GM12878 (cell line): Measurements from ENCODE around the gene CCN6. TPM values are rescaled to one million over a fixed set of nuclear protein-coding genes. Genes with fewer than 3 reads are reported as not detected.

Experiments used
- ATAC-seq: fragments of 200-7000 bp; cut with Tn5 transposase; 3 replicates; pipeline ENCODE4 v1.9.1; 2020; ENCODE audit warnings: mild to moderate bottlenecking, moderate library complexity
- BruUV-seq: library from RNA; stranded (reverse); fragments of 400-500 nt; replicated peaks from 2 replicates; lab custom pipeline; 2021; lab: Mats Ljungman, UMichigan
- CTCF ChIA-PET: fragments of 300-600 bp; sonication (Branson Sonifier 250); formaldehyde crosslinking; extraction: SDS; loops from one replicate; lab custom pipeline; 2021; ENCODE audit warnings: inconsistent platforms; lab: Yijun Ruan, JAX
- POLR2A ChIA-PET: fragments of 350-600 bp; formaldehyde crosslinking; extraction: SDS; loops from one replicate; lab custom pipeline; 2021; ENCODE audit warnings: inconsistent platforms; lab: Charles Lee
- RAD21 ChIA-PET: fragments of 300-600 bp; sonication (Branson Sonifier 250); formaldehyde crosslinking; loops from one replicate; lab custom pipeline; 2023; ENCODE audit warnings: antibody characterized with exemption; ENCODE audit not compliant: unreplicated experiment; lab: Charles Lee
- SMC1A ChIA-PET: fragments of 300-600 bp; sonication (Branson Sonifier 250); formaldehyde crosslinking; loops from one replicate; lab custom pipeline; 2023; ENCODE audit not compliant: unreplicated experiment, uncharacterized antibody; lab: Charles Lee
- DNase-seq: peaks from one replicate; pipeline ENCODE4 v3.0.0-alpha.2; 2011; ENCODE audit warnings: low read depth, low spot score
- FAIRE-seq: peaks from 3 replicates; lab custom pipeline; 2011; peaks lifted over from hg19 to GRCh38; lab: Jason Lieb, UNC
- H2AFZ ChIP-seq: 2 replicates; pipeline ENCODE4 v1.6.0; 2011; ENCODE audit warnings: low read depth, low read length, control low read depth; ENCODE audit not compliant: control insufficient read depth
- H3K27ac ChIP-seq: 2 replicates; pipeline ENCODE4 v1.5.1; 2011; ENCODE audit warnings: control low read depth; ENCODE audit not compliant: control insufficient read depth, insufficient read depth
- H3K27me3 ChIP-seq, 2 experiments: replicated peaks in 1 of 2; 2 replicates each; pipeline versions ENCODE4 v1.6.0 to v1.6.1; 2011; ENCODE audit warnings: low read length in 1 of 2; ENCODE audit not compliant: control insufficient read depth in 2 of 2, insufficient read depth in 2 of 2
- H3K36me3 ChIP-seq, 2 experiments: 2 replicates each; pipeline ENCODE4 v1.5.1; 2011; ENCODE audit warnings: low read length in 1 of 2; ENCODE audit not compliant: control insufficient read depth in 2 of 2, insufficient read depth in 2 of 2
- H3K4me1 ChIP-seq: 2 replicates; pipeline ENCODE4 v1.6.1; 2011; ENCODE audit warnings: mild to moderate bottlenecking, low read length, moderate library complexity, mixed read lengths; ENCODE audit not compliant: control insufficient read depth, insufficient read depth
- H3K4me2 ChIP-seq: 2 replicates; pipeline ENCODE4 v1.6.0; 2011; ENCODE audit warnings: control low read depth; ENCODE audit not compliant: control insufficient read depth, insufficient read depth
- H3K4me3 ChIP-seq: fragments of 200-600 bp; sonication (generic); 2 replicates; pipeline ENCODE4 v1.5.1; 2016
- H3K79me2 ChIP-seq: 2 replicates; pipeline ENCODE4 v1.6.0; 2011; ENCODE audit warnings: low read length; ENCODE audit not compliant: control insufficient read depth, insufficient read depth
- H3K9ac ChIP-seq: 2 replicates; pipeline ENCODE4 v1.8.0; 2011; ENCODE audit warnings: low read length, control low read depth, mixed read lengths; ENCODE audit not compliant: control insufficient read depth, insufficient read depth
- H3K9me3 ChIP-seq: replicated peaks from 3 replicates; pipeline ENCODE4 v1.5.1; 2011; ENCODE audit warnings: mild to moderate bottlenecking, low read length; ENCODE audit not compliant: control insufficient read depth, insufficient read depth
- H4K20me1 ChIP-seq: 2 replicates; pipeline ENCODE4 v1.6.0; 2011; ENCODE audit not compliant: control insufficient read depth, insufficient read depth
- FOXK2 ChIP-seq: fragments of 450-650 bp; IDR thresholded peaks from 2 replicates; pipeline ENCODE4 v1.6.1; 2017; ENCODE audit warnings: mild to moderate bottlenecking, moderate library complexity
- HDAC2 ChIP-seq: fragments of 200-600 bp; sonication (generic); IDR thresholded peaks from 2 replicates; pipeline ENCODE4 v1.6.1; 2017
- NFIC ChIP-seq: IDR thresholded peaks from 2 replicates; pipeline ENCODE4 v1.6.1; 2012; ENCODE audit warnings: low read depth, mild to moderate bottlenecking, inconsistent platforms, low read length, moderate library complexity
- RAD21 ChIP-seq: IDR thresholded peaks from 2 replicates; pipeline ENCODE4 v1.6.1; 2011; ENCODE audit warnings: mild to moderate bottlenecking, low read depth, low read length, moderate library complexity; ENCODE audit not compliant: insufficient read depth
- RCOR1 ChIP-seq: conservative IDR thresholded peaks from 2 replicates; pipeline ENCODE4 v1.6.1; 2012; ENCODE audit warnings: low read depth, low read length, improper control_type of control experiment
- RUNX3 ChIP-seq: IDR thresholded peaks from 2 replicates; pipeline ENCODE4 v1.6.1; 2012; ENCODE audit warnings: low read length, inconsistent platforms
- SMAD1 ChIP-seq: fragments of 450-650 bp; IDR thresholded peaks from 2 replicates; pipeline ENCODE4 v1.6.1; 2018; ENCODE audit warnings: mild to moderate bottlenecking, low read depth; ENCODE audit not compliant: partially characterized antibody
- SRF ChIP-seq, 2 experiments: IDR thresholded peaks; 2 replicates each; pipeline ENCODE4 v1.6.1; 2011; ENCODE audit warnings: low read depth in 2 of 2, low read length in 2 of 2, mild to moderate bottlenecking in 1 of 2, moderate library complexity in 1 of 2
- STAT3 ChIP-seq: IDR thresholded peaks from 2 replicates; pipeline ENCODE4 v1.6.1; 2011; ENCODE audit warnings: low read depth, low read length, improper control_type of control experiment
- TBL1XR1 ChIP-seq: IDR thresholded peaks from 2 replicates; pipeline ENCODE4 v1.6.1; 2012; ENCODE audit warnings: low read depth, low read length, improper control_type of control experiment
- ZNF207 ChIP-seq: fragments of 450-650 bp; IDR thresholded peaks from 2 replicates; pipeline ENCODE4 v1.6.1; 2014; ENCODE audit warnings: antibody characterized with exemption, mild to moderate bottlenecking, borderline replicate concordance
- ZSCAN29 ChIP-seq: fragments of 450-650 bp; IDR thresholded peaks from 2 replicates; pipeline ENCODE4 v1.6.1; 2017; ENCODE audit warnings: mild to moderate bottlenecking, moderate library complexity
- WGBS: methylation state at CpG from one replicate; pipeline ENCODE4 v1.1.6; 2016; ENCODE audit warnings: low lambda C conversion rate; ENCODE audit not compliant: insufficient replicate concordance, insufficient coverage; ENCODE audit errors: missing lambda C conversion rate; 5-methylcytosine and 5-hydroxymethylcytosine counted together
- in situ Hi-C: fragments of 300-500 bp; cut with MboI; formaldehyde crosslinking; loops from 9 replicates; pipeline ENCODE4 v1.14.3; 2018; ENCODE audit warnings: mixed read lengths
- intact Hi-C: fragments of 100-400 bp; cut with micrococcal nuclease; formaldehyde crosslinking; loops from one replicate; pipeline ENCODE4 v1.14.2; 2022; ENCODE audit not compliant: unreplicated experiment
- polyA plus RNA-seq, 11 experiments: library from polyadenylated mRNA; depleted of rRNA in 4 of 11; unstranded in 6 of 11; stranded (reverse) in 5 of 11; fragments of >200 nt; fragmentation: Nextera tagmentation in 4 of 11; fragmentation: Illumina TruSeq in 1 of 11; extraction: Ambion mirVana in 4 of 11; extraction: Trizol in 1 of 11; gene quantifications; 1 replicate in 1 of 11; 2 replicates in 10 of 11; pipeline versions ENCODE4 v1.2.1 to v1.2.3, GENCODE V29; 2011 to 2016; ENCODE audit warnings: inconsistent platforms in 2 of 11, missing spikeins in 2 of 11, low read depth in 1 of 11
- total RNA-seq, 4 experiments: library from RNA; depleted of rRNA in 3 of 4; stranded (reverse); fragments of >200 nt in 3 of 4; fragmentation: Illumina TruSeq in 1 of 4; extraction: Trizol in 1 of 4; gene quantifications; 2 replicates each; pipeline versions ENCODE4 v1.2.1 to v1.2.3, GENCODE V29; 2013 to 2021
- TF ChIP-seq, protein P1 (sequence below): IDR thresholded peaks from 2 replicates; pipeline ENCODE4 v1.6.1; 2011; ENCODE audit warnings: low read depth, low read length, improper control_type of control experiment, borderline replicate concordance
- TF ChIP-seq, protein P2 (sequence below): fragments of 450-650 bp; IDR thresholded peaks from 2 replicates; pipeline ENCODE4 v1.6.1; 2017; ENCODE audit warnings: mild to moderate bottlenecking, moderate library complexity
- TF ChIP-seq, protein P3 (sequence below): fragments of 450-650 bp; formaldehyde crosslinking; IDR thresholded peaks from 2 replicates; pipeline ENCODE4 v1.5.0; 2022; ENCODE audit warnings: mild to moderate bottlenecking, missing genetic modification characterization

The CCN6 gene
- total and polyA plus RNA-seq, 10 of the 15 experiments (the other 5 are each of a cell fraction or from before 2014, with no cell fraction given): 0.05 to 0.24 (median 0.19) TPM; not detected in 5

DNA sequence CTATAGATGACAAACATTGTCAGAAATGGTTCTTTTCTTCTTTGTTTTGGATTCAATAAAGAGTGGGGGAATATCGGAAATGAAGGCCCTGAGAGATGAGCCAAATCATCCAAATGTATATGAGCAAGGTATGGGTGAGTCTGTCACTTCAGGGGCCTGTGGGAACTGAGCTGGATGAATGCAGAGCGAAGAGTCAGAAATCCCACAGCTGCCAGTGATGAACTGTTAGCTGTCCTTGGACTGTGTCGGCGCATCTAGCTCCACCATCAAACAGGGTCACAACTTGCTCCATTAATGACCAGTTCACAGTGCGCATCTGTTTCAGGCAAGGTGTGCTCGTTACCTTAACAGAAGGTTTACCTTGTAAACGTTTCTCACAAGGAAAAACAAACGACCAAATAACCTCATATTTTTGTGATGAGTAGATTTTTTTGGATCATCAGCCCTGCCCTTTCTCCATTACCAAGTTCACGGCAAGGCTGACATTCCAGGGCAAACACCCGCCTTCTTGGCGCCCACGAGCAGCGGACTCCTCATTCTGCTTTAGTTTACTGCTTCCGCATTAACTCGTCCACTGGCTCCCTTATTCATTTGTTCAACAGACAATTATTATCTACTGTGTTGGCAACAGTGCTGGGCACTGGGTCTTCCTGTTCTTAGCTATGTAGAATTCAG lies 15.0 kb upstream of the CCN6 start:
- Histone ChIP-seq H3K27me3 (no peaks in the 10 kb centered on the region), H4K20me1 (no peaks in the 10 kb centered on the region), H3K4me2 (no peak overlapping the region), H3K36me3 (no peaks in the 10 kb centered on the region)
- no peak for FAIRE-seq
- CTCF ChIA-PET: interaction anchor here (1.0 to 9.4 kb wide), 7 partner anchors 10 to 780 kb away, joined by 3 to 96 read pairs (median 55); a partner anchor contains a TSS
- no peak for TF ChIP-seq ZNF207
- TF ChIP-seq HDAC2: no peak
- TF ChIP-seq, protein P1, sequence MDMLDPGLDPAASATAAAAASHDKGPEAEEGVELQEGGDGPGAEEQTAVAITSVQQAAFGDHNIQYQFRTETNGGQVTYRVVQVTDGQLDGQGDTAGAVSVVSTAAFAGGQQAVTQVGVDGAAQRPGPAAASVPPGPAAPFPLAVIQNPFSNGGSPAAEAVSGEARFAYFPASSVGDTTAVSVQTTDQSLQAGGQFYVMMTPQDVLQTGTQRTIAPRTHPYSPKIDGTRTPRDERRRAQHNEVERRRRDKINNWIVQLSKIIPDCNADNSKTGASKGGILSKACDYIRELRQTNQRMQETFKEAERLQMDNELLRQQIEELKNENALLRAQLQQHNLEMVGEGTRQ: no peak
- no peak for TF ChIP-seq RCOR1
- TF ChIP-seq RUNX3: no peak
- no peak for TF ChIP-seq NFIC
- no peak for TF ChIP-seq RAD21
- no peak for TF ChIP-seq STAT3
- no peak for TF ChIP-seq FOXK2
- TF ChIP-seq, protein P2, sequence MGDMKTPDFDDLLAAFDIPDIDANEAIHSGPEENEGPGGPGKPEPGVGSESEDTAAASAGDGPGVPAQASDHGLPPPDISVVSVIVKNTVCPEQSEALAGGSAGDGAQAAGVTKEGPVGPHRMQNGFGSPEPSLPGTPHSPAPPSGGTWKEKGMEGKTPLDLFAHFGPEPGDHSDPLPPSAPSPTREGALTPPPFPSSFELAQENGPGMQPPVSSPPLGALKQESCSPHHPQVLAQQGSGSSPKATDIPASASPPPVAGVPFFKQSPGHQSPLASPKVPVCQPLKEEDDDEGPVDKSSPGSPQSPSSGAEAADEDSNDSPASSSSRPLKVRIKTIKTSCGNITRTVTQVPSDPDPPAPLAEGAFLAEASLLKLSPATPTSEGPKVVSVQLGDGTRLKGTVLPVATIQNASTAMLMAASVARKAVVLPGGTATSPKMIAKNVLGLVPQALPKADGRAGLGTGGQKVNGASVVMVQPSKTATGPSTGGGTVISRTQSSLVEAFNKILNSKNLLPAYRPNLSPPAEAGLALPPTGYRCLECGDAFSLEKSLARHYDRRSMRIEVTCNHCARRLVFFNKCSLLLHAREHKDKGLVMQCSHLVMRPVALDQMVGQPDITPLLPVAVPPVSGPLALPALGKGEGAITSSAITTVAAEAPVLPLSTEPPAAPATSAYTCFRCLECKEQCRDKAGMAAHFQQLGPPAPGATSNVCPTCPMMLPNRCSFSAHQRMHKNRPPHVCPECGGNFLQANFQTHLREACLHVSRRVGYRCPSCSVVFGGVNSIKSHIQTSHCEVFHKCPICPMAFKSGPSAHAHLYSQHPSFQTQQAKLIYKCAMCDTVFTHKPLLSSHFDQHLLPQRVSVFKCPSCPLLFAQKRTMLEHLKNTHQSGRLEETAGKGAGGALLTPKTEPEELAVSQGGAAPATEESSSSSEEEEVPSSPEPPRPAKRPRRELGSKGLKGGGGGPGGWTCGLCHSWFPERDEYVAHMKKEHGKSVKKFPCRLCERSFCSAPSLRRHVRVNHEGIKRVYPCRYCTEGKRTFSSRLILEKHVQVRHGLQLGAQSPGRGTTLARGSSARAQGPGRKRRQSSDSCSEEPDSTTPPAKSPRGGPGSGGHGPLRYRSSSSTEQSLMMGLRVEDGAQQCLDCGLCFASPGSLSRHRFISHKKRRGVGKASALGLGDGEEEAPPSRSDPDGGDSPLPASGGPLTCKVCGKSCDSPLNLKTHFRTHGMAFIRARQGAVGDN: no peak
- TF ChIP-seq, protein P3, sequence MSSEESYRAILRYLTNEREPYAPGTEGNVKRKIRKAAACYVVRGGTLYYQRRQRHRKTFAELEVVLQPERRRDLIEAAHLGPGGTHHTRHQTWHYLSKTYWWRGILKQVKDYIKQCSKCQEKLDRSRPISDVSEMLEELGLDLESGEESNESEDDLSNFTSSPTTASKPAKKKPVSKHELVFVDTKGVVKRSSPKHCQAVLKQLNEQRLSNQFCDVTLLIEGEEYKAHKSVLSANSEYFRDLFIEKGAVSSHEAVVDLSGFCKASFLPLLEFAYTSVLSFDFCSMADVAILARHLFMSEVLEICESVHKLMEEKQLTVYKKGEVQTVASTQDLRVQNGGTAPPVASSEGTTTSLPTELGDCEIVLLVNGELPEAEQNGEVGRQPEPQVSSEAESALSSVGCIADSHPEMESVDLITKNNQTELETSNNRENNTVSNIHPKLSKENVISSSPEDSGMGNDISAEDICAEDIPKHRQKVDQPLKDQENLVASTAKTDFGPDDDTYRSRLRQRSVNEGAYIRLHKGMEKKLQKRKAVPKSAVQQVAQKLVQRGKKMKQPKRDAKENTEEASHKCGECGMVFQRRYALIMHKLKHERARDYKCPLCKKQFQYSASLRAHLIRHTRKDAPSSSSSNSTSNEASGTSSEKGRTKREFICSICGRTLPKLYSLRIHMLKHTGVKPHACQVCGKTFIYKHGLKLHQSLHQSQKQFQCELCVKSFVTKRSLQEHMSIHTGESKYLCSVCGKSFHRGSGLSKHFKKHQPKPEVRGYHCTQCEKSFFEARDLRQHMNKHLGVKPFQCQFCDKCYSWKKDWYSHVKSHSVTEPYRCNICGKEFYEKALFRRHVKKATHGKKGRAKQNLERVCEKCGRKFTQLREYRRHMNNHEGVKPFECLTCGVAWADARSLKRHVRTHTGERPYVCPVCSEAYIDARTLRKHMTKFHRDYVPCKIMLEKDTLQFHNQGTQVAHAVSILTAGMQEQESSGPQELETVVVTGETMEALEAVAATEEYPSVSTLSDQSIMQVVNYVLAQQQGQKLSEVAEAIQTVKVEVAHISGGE (CRISPR knock-in tag): no peak
- no peak for TF ChIP-seq TBL1XR1
- TF ChIP-seq SRF (IDR thresholded peaks at IDR 0.05; ENCODE audit: low read depth in 2 of 2, low read length in 2 of 2): no peak
- no peak for TF ChIP-seq ZSCAN29
- TF ChIP-seq SMAD1: no peak
- TF ChIP-seq, all 136 proteins: peak for 0
- Histone ChIP-seq H3K27ac (no peak overlapping the region), H3K4me3 (no peak overlapping the region), H3K79me2 (no peaks in the 10 kb centered on the region), H2AFZ (no peak overlapping the region), H3K4me1 (no peaks in the 10 kb centered on the region), H3K9me3 (no peaks in the 10 kb centered on the region), H3K9ac (no peak overlapping the region)
- ChIA-PET POLR2A (interaction anchor here (0.8 to 0.9 kb wide), 2 partner anchors 32 to 780 kb away, joined by 3 read pairs; a partner anchor contains a TSS), SMC1A (interaction anchor here (0.7 to 6.6 kb wide), 8 partner anchors 8 to 329 kb away, joined by 3 to 53 read pairs (median 3); no protein-coding TSS in a partner anchor), RAD21 (interaction anchor here (0.8 kb wide), 1 partner anchor 314 kb away, joined by 3 read pairs; no protein-coding TSS in a partner anchor)
- in situ Hi-C loops (no loop called here), intact Hi-C loops (no loop called here)
- DNase-seq (no peak), ATAC-seq (no peak)
- BruUV-seq: no TSS peak
- 57% methylated on average over 15 of the region's 15 CpGs for WGBS
